HepG2 (cell line): Measurements from ENCODE around the gene ZFPM1. TPM values are rescaled to one million over a fixed set of nuclear protein-coding genes. Genes with fewer than 3 reads are reported as not detected.

Experiments
- FOSL1 ChIP-seq: sonication (generic); formaldehyde crosslinking; IDR thresholded peaks from 2 replicates; pipeline ENCODE4 v1.9.0; 2021; ENCODE audit warnings: missing genetic modification reagents, borderline replicate concordance
- FOXC1 ChIP-seq: sonication (generic); formaldehyde crosslinking; IDR thresholded peaks from 2 replicates; pipeline ENCODE4 v1.8.0; 2022; ENCODE audit warnings: mild to moderate bottlenecking, missing genetic modification reagents, borderline replicate concordance
- FUBP1 ChIP-seq: sonication (generic); formaldehyde crosslinking; IDR thresholded peaks from 2 replicates; pipeline ENCODE4 v1.5.1; 2020; ENCODE audit warnings: missing genetic modification reagents, mild to moderate bottlenecking, borderline replicate concordance
- HOXA9 ChIP-seq: sonication (generic); formaldehyde crosslinking; IDR thresholded peaks from 2 replicates; pipeline ENCODE4 v1.8.1; 2022; ENCODE audit warnings: missing genetic modification reagents, mild to moderate bottlenecking, moderate library complexity, borderline replicate concordance
- KLF12 ChIP-seq: sonication (generic); formaldehyde crosslinking; IDR thresholded peaks from 2 replicates; pipeline ENCODE4 v1.4.0; 2020; ENCODE audit warnings: missing genetic modification reagents, borderline replicate concordance
- LRRFIP1 ChIP-seq: sonication (generic); formaldehyde crosslinking; conservative IDR thresholded peaks from 2 replicates; pipeline ENCODE4 v1.4.0; 2020; ENCODE audit warnings: missing genetic modification reagents
- MYC ChIP-seq: sonication (generic); formaldehyde crosslinking; IDR thresholded peaks from 2 replicates; pipeline ENCODE4 v1.9.0; 2021; ENCODE audit warnings: missing genetic modification reagents, borderline replicate concordance
- NFIC ChIP-seq: IDR thresholded peaks from 2 replicates; pipeline ENCODE4 v1.6.1; 2012; ENCODE audit warnings: mild to moderate bottlenecking, low read length, inconsistent platforms
- PTBP1 ChIP-seq: fragments of 200-400 bp; formaldehyde crosslinking; IDR thresholded peaks from 2 replicates; pipeline ENCODE4 v1.6.1; 2018; ENCODE audit warnings: low read length, low read depth; ENCODE audit not compliant: poor library complexity, severe bottlenecking
- SMAD9 ChIP-seq: sonication (generic); formaldehyde crosslinking; IDR thresholded peaks from 2 replicates; pipeline ENCODE4 v1.5.1; 2020; ENCODE audit warnings: mild to moderate bottlenecking, missing genetic modification reagents
- SRY ChIP-seq: sonication (generic); formaldehyde crosslinking; IDR thresholded peaks from 2 replicates; pipeline ENCODE4 v1.8.0; 2022; ENCODE audit warnings: mild to moderate bottlenecking, missing genetic modification reagents
- TAF15 ChIP-seq: fragments of 200-400 bp; formaldehyde crosslinking; IDR thresholded peaks from one replicate; pipeline ENCODE4 v1.6.1; 2018; ENCODE audit warnings: mild to moderate bottlenecking, low read depth, low read length; ENCODE audit not compliant: poor library complexity, severe bottlenecking
- TBX2 ChIP-seq: sonication (generic); formaldehyde crosslinking; IDR thresholded peaks from 2 replicates; pipeline ENCODE4 v1.5.0; 2020; ENCODE audit warnings: missing genetic modification reagents, mild to moderate bottlenecking, borderline replicate concordance
- ZMYM4 ChIP-seq: sonication (generic); formaldehyde crosslinking; IDR thresholded peaks from 2 replicates; pipeline ENCODE4 v1.8.1; 2023; ENCODE audit warnings: mild to moderate bottlenecking, missing genetic modification reagents
- ZNF326 ChIP-seq: sonication (generic); formaldehyde crosslinking; IDR thresholded peaks from 2 replicates; pipeline ENCODE4 v1.4.0; 2020; ENCODE audit warnings: missing genetic modification reagents, borderline replicate concordance
- ZNF335 ChIP-seq: sonication (generic); formaldehyde crosslinking; IDR thresholded peaks from 2 replicates; pipeline ENCODE4 v1.4.0; 2020; ENCODE audit warnings: missing genetic modification reagents
- ZNF383 ChIP-seq: sonication (generic); formaldehyde crosslinking; IDR thresholded peaks from 2 replicates; pipeline ENCODE4 v1.4.0; 2020; ENCODE audit warnings: missing genetic modification reagents, mild to moderate bottlenecking, borderline replicate concordance
- ZNF512 ChIP-seq: sonication (generic); formaldehyde crosslinking; IDR thresholded peaks from 2 replicates; pipeline ENCODE4 v1.4.0; 2020; ENCODE audit warnings: mild to moderate bottlenecking, missing genetic modification reagents
- ZNF552 ChIP-seq: sonication (generic); formaldehyde crosslinking; IDR thresholded peaks from 2 replicates; pipeline ENCODE4 v1.9.0; 2022; ENCODE audit warnings: missing genetic modification reagents, mild to moderate bottlenecking, borderline replicate concordance
- ZNF563 ChIP-seq: sonication (generic); formaldehyde crosslinking; IDR thresholded peaks from 2 replicates; pipeline ENCODE4 v1.8.0; 2022; ENCODE audit warnings: mild to moderate bottlenecking, moderate library complexity, missing genetic modification reagents
- ZNF703 ChIP-seq: sonication (generic); formaldehyde crosslinking; IDR thresholded peaks from 2 replicates; pipeline ENCODE4 v1.5.1; 2020; ENCODE audit warnings: missing genetic modification reagents, mild to moderate bottlenecking, moderate library complexity, borderline replicate concordance
- ZNF724P ChIP-seq: sonication (generic); formaldehyde crosslinking; IDR thresholded peaks from 2 replicates; pipeline ENCODE4 v1.8.0; 2022; ENCODE audit warnings: missing genetic modification reagents, borderline replicate concordance
- ZNF790 ChIP-seq: sonication (generic); formaldehyde crosslinking; IDR thresholded peaks from 2 replicates; pipeline ENCODE4 v1.8.0; 2022; ENCODE audit warnings: missing genetic modification reagents, mild to moderate bottlenecking, borderline replicate concordance
- ZSCAN25 ChIP-seq: sonication (generic); formaldehyde crosslinking; IDR thresholded peaks from 2 replicates; pipeline ENCODE4 v1.8.0; 2022; ENCODE audit warnings: mild to moderate bottlenecking, missing genetic modification reagents
- polyA plus RNA-seq, 8 experiments: library from polyadenylated mRNA; depleted of rRNA in 3 of 8; stranded (reverse) in 7 of 8; unstranded in 1 of 8; fragments of >200 nt; fragmentation: Illumina TruSeq in 4 of 8; extraction: Trizol in 4 of 8; gene quantifications; 2 replicates each; pipeline versions ENCODE4 v1.2.1 to v1.2.3, GENCODE V29; 2011 to 2016; ENCODE audit warnings: low read depth in 4 of 8, missing spikeins in 1 of 8, mixed read lengths in 1 of 8; ENCODE audit not compliant: insufficient read depth in 1 of 8
- total RNA-seq, 5 experiments: library from RNA; depleted of rRNA; stranded (reverse); fragments of >200 nt; fragmentation: Illumina TruSeq; extraction: Trizol; gene quantifications; 2 replicates each; pipeline ENCODE4 v1.2.3, GENCODE V29; 2016; ENCODE audit warnings: low read depth in 1 of 5

ZFPM1 gene
- total and polyA plus RNA-seq, 2 of the 13 experiments (the other 11 are each of a cell fraction or from before 2014, with no cell fraction given): 1.3 to 3.8 TPM

- TF ChIP-seq ZNF790 (CRISPR knock-in tag) (no peak), FOSL1 (no peak), ZMYM4 (0 out of 2 replicates have a peak, but pooled peaks have one; percentile 18), ZSCAN25 (CRISPR knock-in tag) (peak; percentile 89; the same call in 1 of the 2 replicates), ZNF552 (CRISPR knock-in tag) (no peak), ZNF512 (CRISPR knock-in tag) (no peak), ZNF383 (CRISPR knock-in tag) (no peak), ZNF703 (CRISPR knock-in tag) (no peak), ZNF563 (CRISPR knock-in tag) (no peak), FUBP1 (CRISPR knock-in tag) (no peak), LRRFIP1 (CRISPR knock-in tag) (no peak), KLF12 (no peak; the same call in 1 of the 2 replicates), ZNF724P (CRISPR knock-in tag) (no peak), SRY (CRISPR knock-in tag) (0 out of 2 replicates have a peak, but pooled peaks have one; percentile 66), MYC (CRISPR knock-in tag) (peak; percentile 43), ZNF326 (no peak), SMAD9 (CRISPR knock-in tag) (no peak), TAF15 (no peak), ZNF335 (CRISPR knock-in tag) (no peak), TBX2 (CRISPR knock-in tag) (peak; percentile 80), NFIC (no peak), HOXA9 (no peak), FOXC1 (CRISPR knock-in tag) (peak; percentile 20; the same call in 1 of the 2 replicates), PTBP1 (no peak)
Measured at GRCh38 chr16:88527186-88527936, 74.3 kb downstream of the ZFPM1 start (continued).
